Measurements from ENCODE around the gene VMP1.
"Not testable (repeated sequence)": the region's sequence is repeated elsewhere in the genome, so short reads cannot be mapped to it uniquely, and the experiment has no call there.

DNA sequence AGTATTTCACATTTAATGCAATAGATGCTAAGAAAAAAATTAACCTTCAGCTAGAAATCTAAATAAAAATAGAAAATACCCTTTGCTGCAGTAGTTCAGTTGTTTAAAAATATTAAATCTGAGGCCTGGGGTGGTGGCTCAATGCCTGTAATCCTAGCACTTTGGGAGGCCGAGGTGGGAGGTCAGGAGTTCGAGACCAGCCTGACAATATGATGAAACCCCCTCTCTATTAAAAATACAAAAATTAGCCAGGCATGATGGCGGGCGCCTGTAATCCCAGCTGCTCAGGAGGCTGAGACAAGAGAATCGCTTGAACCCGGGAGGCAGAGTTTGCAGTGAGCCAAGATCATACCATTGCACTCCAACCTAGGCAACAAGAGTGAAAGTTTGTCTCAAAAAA is 98.9 kb downstream of the VMP1 start:
- not testable (repeated sequence) for TF ChIP-seq CTCF (conservative IDR thresholded peaks at IDR 0.05; ENCODE audit: low read depth, low read length); CEBPB (IDR thresholded peaks at IDR 0.05; ENCODE audit: low read depth, low read length); POLR2A (IDR thresholded peaks at IDR 0.05; ENCODE audit: low read depth, low read length); MAZ (IDR thresholded peaks at IDR 0.05; ENCODE audit: borderline replicate concordance, low read depth, low read length); SMC3 (IDR thresholded peaks at IDR 0.05; ENCODE audit: low read depth, low read length)
- TF ChIP-seq, protein P1, sequence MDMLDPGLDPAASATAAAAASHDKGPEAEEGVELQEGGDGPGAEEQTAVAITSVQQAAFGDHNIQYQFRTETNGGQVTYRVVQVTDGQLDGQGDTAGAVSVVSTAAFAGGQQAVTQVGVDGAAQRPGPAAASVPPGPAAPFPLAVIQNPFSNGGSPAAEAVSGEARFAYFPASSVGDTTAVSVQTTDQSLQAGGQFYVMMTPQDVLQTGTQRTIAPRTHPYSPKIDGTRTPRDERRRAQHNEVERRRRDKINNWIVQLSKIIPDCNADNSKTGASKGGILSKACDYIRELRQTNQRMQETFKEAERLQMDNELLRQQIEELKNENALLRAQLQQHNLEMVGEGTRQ (IDR thresholded peaks at IDR 0.05; ENCODE audit: low read depth, low read length): not testable (repeated sequence)

Measured in IMR-90 (cell line).